Left forelimb (tissue), 1 donor: Measurements from ENCODE around the gene MMP17.
"Not testable (repeated sequence)": the region's sequence is repeated elsewhere in the genome, so short reads cannot be mapped to it uniquely, and the experiment has no call there.

Experiments
- DNase-seq: peaks from one replicate; pipeline ENCODE4 v3.0.0-alpha.2; 2018; ENCODE audit warnings: low spot score

MMP17 gene

GRCh38 chr12:131865180-131865875, 37.1 kb downstream of the MMP17 start:
- no peak for DNase-seq

DNA sequence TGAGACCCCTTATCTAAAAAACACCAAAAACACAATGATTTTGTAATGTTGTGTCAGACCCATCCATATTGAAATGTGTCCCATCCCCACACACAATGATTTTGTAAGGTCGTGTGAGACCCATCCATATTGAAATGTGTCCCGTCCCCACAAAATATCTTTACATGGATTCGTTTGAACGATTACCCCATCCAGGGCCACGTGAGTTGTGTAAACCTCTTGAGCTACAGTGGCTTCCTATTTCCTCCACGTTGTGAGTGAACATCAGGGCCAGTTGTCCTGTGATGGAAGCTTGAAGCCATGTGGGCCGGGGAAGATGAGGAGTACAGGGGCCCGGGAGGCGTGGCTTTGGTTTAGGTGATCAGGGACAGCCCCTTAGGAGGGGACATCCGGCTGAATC, 39.3 kb downstream of the MMP17 start:
- DNase-seq = no peak

GRCh38 chr12:131867891-131868675, 39.9 kb downstream of the MMP17 start:
- no peak for DNase-seq

GRCh38 chr12:131869871-131870418, 41.8 kb downstream of the MMP17 start:
- DNase-seq = no peak

- no peak for DNase-seq
These were observed 43.5 kb downstream of the MMP17 start for GRCh38 chr12:131871677-131872076.

- no peak for DNase-seq
These were observed 44.2 kb downstream of the MMP17 start for GRCh38 chr12:131872154-131873051.

DNA sequence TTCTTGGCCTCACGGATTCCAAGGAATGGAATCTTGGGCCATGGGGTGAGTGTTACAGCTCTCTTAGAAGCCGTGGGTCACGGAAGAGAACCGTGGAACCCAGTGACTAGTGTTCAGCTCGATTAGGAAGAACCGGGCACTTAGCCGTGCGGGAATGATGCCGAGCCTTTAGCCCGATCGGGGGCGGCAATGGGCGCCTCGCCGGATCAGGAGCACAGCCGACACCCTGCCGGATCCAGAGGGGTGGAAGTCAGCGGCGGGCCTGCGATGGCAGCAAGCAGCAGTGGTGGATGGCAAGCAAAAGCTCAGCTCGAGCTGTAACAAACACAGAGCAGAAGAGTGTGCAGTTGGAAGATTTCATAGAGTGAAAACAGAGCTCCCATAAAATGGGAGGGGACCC, 45.1 kb downstream of the MMP17 start:
- no peak for DNase-seq

- DNase-seq = not testable (repeated sequence)
These were observed 46.8 kb downstream of the MMP17 start for GRCh38 chr12:131874972-131875371.

DNA sequence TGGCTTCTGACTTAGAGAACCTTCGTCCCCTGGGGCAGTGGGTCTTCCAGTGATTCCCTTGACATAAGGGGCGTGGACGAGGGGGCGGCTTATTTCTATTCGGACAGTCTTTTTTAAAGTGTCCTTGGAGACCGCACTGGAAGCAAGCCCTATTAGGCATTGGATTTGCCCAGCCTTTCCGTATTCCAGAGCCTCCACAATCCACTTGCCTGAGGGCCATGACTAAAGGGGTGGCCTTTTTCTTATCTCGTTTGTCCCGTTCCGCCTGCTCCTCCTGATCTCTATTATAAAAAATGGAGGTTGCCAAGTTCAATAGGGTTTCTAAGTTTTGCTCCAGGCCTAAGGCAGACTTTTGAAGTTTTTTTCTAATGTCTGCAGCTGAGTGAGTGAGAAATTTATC, 49.0 kb downstream of the MMP17 start:
- DNase-seq = not testable (repeated sequence)

DNA sequence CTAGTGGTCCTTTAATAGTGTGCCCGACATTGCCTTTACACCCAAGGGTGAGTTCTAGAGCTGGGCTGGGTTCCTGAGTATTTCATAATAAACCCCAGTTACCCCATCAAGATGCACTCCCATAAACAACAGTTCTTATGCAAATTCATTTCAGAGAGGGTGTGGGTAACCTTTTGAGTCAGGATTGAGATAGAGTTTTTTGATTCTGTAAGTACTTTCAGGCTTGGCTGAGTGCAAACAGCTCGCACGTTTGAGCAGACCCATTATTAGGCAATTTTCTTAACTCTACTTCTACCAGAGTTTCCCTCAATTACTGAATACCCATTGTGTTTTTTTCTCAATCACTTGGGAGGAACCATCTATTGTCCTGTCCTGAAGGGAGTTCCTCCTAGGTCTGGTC, 50.2 kb downstream of the MMP17 start:
- DNase-seq = not testable (repeated sequence)

GRCh38 chr12:131882804-131883520, 54.8 kb downstream of the MMP17 start:
- DNase-seq = no peak

DNA sequence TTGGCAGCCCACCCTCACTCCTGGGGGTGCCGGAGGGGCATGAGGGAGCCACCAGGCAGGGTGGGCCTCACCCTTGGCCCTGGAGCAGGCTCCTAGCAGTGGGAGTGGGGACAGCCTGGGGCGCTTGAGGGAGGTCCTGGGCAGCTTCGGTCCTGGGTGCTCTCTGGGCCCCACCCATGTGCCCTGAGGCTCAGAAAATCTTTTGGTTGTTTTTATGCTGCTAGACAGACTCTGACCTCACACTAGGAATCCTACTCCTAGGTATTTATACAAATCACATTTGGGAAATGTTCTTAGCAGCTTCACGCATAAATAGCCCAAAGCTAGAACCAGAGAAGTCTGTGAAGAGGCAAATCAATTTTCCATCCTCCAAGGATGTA, 55.3 kb downstream of the MMP17 start:
- no peak for DNase-seq

GRCh38 chr12:131885076-131885475, 56.9 kb downstream of the MMP17 start:
- not testable (repeated sequence) for DNase-seq

- DNase-seq = no peak
These were observed 57.4 kb downstream of the MMP17 start for GRCh38 chr12:131885543-131886057.

GRCh38 chr12:131891722-131892121, 63.5 kb downstream of the MMP17 start:
- not testable (repeated sequence) for DNase-seq

DNA sequence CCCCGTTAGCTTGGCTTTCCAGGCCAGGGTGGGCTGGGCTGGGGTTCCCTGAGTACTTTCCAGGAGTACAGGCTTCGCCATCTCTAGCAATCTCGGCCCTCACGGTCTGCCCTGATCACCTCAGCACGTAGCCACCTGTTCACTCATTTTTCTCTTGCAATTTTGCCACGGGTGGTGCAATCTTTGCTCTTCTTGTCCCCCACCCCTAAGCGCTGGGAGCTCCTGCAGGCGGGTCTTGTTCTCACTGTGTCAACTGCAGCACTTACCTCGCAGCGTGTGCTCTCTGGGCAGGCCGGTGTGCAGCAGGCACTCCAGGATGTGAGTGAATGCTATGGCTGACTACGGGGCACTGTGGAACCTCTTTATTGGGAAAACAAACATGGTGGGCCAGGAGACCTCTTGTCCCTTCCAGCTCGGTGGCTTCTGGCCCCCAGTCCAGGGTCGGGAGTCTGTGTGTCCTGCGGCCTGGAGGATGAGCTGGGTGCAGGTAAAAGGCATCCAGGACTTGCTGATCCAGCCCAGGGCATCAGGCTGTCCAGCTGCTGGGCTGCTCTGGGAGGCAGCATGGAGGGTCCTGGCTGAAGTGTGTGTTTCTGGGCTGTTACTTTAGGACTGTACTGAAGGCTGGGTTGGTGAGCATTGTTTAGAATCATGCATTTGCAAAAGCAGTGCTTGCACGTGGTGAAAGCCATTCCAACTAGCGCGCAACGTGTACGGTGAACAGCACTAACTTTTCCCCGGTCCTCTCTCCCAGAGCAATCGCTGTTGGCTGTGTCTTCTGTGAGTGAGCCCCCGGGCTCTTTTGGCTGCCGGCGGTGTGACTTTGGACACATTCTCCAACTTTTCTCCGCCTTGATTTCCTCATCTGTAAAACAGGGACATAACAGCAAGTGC, 64.8 kb downstream of the MMP17 start:
- no peak for DNase-seq

DNA sequence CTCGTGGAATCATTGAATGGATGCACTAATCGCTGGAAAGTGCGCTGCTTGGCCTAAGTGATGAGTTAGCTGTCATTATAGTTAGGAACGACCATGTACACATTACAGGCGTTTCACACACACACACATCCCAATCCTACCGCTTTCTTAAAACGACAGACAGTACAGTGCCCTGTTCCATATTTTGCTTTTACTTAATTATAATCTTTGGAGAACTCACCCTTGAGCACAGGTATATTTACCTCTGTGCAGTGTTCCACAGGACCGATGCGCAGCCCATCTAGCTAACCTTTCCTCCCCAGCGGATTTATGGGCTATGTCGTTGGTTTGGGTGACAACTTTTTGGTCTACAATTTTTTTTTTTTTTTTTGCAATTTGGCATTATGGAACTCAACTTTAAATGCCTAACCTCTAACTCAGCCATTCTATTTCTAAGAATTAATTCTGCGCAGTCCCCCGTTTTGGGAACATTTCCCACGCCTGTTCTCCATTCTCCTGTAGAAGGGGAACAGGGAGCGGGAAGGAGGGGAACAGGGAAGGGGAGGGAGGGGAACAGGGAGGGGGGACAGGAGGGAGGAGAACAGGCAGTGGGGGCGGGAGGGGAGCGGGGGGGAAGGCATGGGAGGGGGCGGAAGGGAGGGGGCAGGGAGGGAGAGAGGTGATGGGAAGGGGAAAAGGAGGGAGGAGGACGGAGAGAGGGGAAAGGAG, 65.6 kb downstream of the MMP17 start:
- no peak for DNase-seq

- peak; percentile 95 for DNase-seq
These were observed 66.2 kb downstream of the MMP17 start, which contains the start of gene ULK1 for GRCh38 chr12:131894313-131894860. ULK1 (plus strand) TSS chr12:131894622; CDS start chr12:131895002, 380 bp downstream.

DNA sequence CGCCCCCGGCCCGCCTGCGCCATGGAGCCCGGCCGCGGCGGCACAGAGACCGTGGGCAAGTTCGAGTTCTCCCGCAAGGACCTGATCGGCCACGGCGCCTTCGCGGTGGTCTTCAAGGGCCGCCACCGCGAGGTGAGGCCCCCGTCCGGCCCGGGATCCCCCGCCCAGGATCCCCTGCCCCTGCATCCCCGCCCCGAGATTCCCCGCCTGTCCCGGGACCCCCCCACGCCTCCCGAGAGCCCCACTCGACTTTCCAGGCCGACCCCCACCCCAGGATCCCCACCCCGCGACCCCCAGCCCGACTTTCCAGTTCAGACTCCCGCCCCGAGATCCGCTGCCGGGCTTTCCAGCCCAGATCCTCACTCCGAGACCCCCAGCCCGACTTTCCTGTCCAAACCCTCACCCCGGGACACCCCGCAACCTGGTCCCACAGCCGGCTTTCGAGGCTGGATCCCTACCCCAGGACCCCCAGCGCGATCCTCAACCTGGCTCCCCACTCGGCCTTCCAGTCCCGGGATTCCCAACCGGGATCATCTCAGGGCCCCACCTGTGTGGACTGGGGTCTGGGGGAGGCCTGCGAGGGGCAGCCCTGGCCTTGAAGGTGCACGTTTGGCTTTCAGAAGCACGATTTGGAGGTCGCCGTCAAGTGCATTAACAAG, 66.9 kb downstream of the MMP17 start:
- DNase-seq = no peak
